ENCODE data around the gene HNRNPA3. TPM values are rescaled to one million over a fixed set of nuclear protein-coding genes. Genes with fewer than 3 reads are reported as not detected.
A peak's percentile ranks its signal among the peaks of the same experiment; 100 is the strongest.
"Not testable (repeated sequence)": the region's sequence is repeated elsewhere in the genome, so short reads cannot be mapped to it uniquely, and the experiment has no call there.

Gene HNRNPA3
- total RNA-seq, 1 donor from 2014 or later: 47.5 TPM

GRCh38 chr2:177211576-177212105, 953 bp upstream of the HNRNPA3 start:
- Histone ChIP-seq H3K36me3 (ENCODE audit: control insufficient read depth, insufficient read depth, low read length) (no peaks in the 10 kb centered on the region), H3K4me3 (ENCODE audit: low read depth, low read length) (peak overlapping the region; percentile 66), H3K27me3 (ENCODE audit: control insufficient read depth, insufficient read depth, low read length) (no peaks in the 10 kb centered on the region)
- no peak for DNase-seq (ENCODE audit: low read depth)
- no peak for TF ChIP-seq CTCF (IDR thresholded peaks at IDR 0.05; ENCODE audit: insufficient read depth, low read length, poor library complexity, severe bottlenecking)

GRCh38 chr2:177212891-177213856, 580 bp downstream of the HNRNPA3 start:
- TF ChIP-seq CTCF (IDR thresholded peaks at IDR 0.05; ENCODE audit: insufficient read depth, low read length, poor library complexity, severe bottlenecking): no peak
- Histone ChIP-seq H3K27me3 (ENCODE audit: control insufficient read depth, insufficient read depth, low read length) (no peaks in the 10 kb centered on the region), H3K36me3 (ENCODE audit: control insufficient read depth, insufficient read depth, low read length) (peaks cover 1% of the 10 kb centered on the region), H3K4me3 (ENCODE audit: low read depth, low read length) (peak overlapping the region; percentile 70)
- peak; percentile 37 for DNase-seq (ENCODE audit: low read depth)

GRCh38 chr2:177217247-177217843, 4.8 kb downstream of the HNRNPA3 start:
- peaks cover 1% of the 10 kb centered on the region for H3K36me3 ChIP-seq (ENCODE audit: control insufficient read depth, insufficient read depth, low read length)
- no peak overlapping the region for H3K4me3 ChIP-seq (ENCODE audit: low read depth, low read length)
- no peak for TF ChIP-seq CTCF (IDR thresholded peaks at IDR 0.05; ENCODE audit: insufficient read depth, low read length, poor library complexity, severe bottlenecking)
- no peaks in the 10 kb centered on the region for H3K27me3 ChIP-seq (ENCODE audit: control insufficient read depth, insufficient read depth, low read length)
- no peak for DNase-seq (ENCODE audit: low read depth)

GRCh38 chr2:177219787-177220186, 7.2 kb downstream of the HNRNPA3 start:
- not testable (repeated sequence) for H3K4me3 ChIP-seq (ENCODE audit: low read depth, low read length); H3K27me3 ChIP-seq (ENCODE audit: control insufficient read depth, insufficient read depth, low read length); H3K36me3 ChIP-seq (ENCODE audit: control insufficient read depth, insufficient read depth, low read length); DNase-seq (ENCODE audit: low read depth)

GRCh38 chr2:177221534-177221933, 8.9 kb downstream of the HNRNPA3 start:
- peaks cover 2% of the 10 kb centered on the region for H3K36me3 ChIP-seq (ENCODE audit: control insufficient read depth, insufficient read depth, low read length)
- no peak for DNase-seq (ENCODE audit: low read depth)
- no peaks in the 10 kb centered on the region for H3K27me3 ChIP-seq (ENCODE audit: control insufficient read depth, insufficient read depth, low read length)
- TF ChIP-seq CTCF (IDR thresholded peaks at IDR 0.05; ENCODE audit: insufficient read depth, low read length, poor library complexity, severe bottlenecking): no peak
- H3K4me3 ChIP-seq (ENCODE audit: low read depth, low read length): no peak overlapping the region

- DNase-seq (ENCODE audit: low read depth): no peak
- Histone ChIP-seq H3K36me3 (ENCODE audit: control insufficient read depth, insufficient read depth, low read length) (peaks cover 2% of the 10 kb centered on the region), H3K27me3 (ENCODE audit: control insufficient read depth, insufficient read depth, low read length) (no peaks in the 10 kb centered on the region), H3K4me3 (ENCODE audit: low read depth, low read length) (no peak overlapping the region)
- no peak for TF ChIP-seq CTCF (IDR thresholded peaks at IDR 0.05; ENCODE audit: insufficient read depth, low read length, poor library complexity, severe bottlenecking)
Observed at GRCh38 chr2:177221970-177222369, 9.4 kb downstream of the HNRNPA3 start.

- H3K36me3 ChIP-seq (ENCODE audit: control insufficient read depth, insufficient read depth, low read length); H3K27me3 ChIP-seq (ENCODE audit: control insufficient read depth, insufficient read depth, low read length): not testable (repeated sequence)
Observed at GRCh38 chr2:177223436-177223835, 10.8 kb downstream of the HNRNPA3 start.

More at GRCh38 chr2:177223436-177223835, 10.8 kb downstream of the HNRNPA3 start:
- DNase-seq (ENCODE audit: low read depth); H3K4me3 ChIP-seq (ENCODE audit: low read depth, low read length): not testable (repeated sequence)

Data from kidney epithelial cell (primary cell).